SK-N-SH (cell line): ENCODE measurements around the gene VPS8. TPM values are rescaled to one million over a fixed set of nuclear protein-coding genes. Genes with fewer than 3 reads are reported as not detected.

Experiments used
- CTCF ChIA-PET: fragments of 300-600, 350-600 bp; formaldehyde crosslinking; extraction: SDS; loops from one replicate; lab custom pipeline; 2021; lab: Yijun Ruan, JAX
- POLR2A ChIA-PET: fragments of 350-600 bp; sonication (Branson Sonifier 250); formaldehyde crosslinking; extraction: SDS; loops from one replicate; lab custom pipeline; 2020; ENCODE audit warnings: antibody characterized with exemption, inconsistent platforms; lab: Yijun Ruan, JAX
- DNase-seq: peaks from one replicate; pipeline ENCODE4 v3.0.0; 2012
- H2AFZ ChIP-seq: fragments of 200-600 bp; sonication (generic); 2 replicates; pipeline ENCODE4 v1.8.1; 2016; ENCODE audit warnings: antibody characterized with exemption, mild to moderate bottlenecking, low read depth
- H3F3A ChIP-seq: fragments of 200-600 bp; sonication (generic); replicated peaks from 2 replicates; pipeline ENCODE3; 2016; ENCODE audit warnings: antibody characterized with exemption, mild to moderate bottlenecking; ENCODE audit not compliant: insufficient read depth
- H3K27ac ChIP-seq, 2 experiments: fragments of 200-500 bp in 1 of 2; fragments of 200-600 bp in 1 of 2; sonication (Bioruptor generic) in 1 of 2; sonication (generic), shearing (Covaris generic) in 1 of 2; 2 replicates each; pipeline versions ENCODE4 v1.5.1 to v1.6.1; 2014 to 2016; ENCODE audit warnings: low read depth in 2 of 2, inconsistent platforms in 1 of 2, low read length in 1 of 2, mild to moderate bottlenecking in 1 of 2, mixed read lengths in 1 of 2
- H3K27me3 ChIP-seq: fragments of 200-600 bp; sonication (generic), shearing (Covaris generic); 2 replicates; pipeline ENCODE4 v1.6.1; 2016; ENCODE audit warnings: mixed run types; ENCODE audit not compliant: insufficient read depth
- H3K36me3 ChIP-seq, 2 experiments: fragments of 200-500 bp in 1 of 2; fragments of 200-600 bp in 1 of 2; sonication (Bioruptor generic) in 1 of 2; sonication (generic) in 1 of 2; replicated peaks in 1 of 2; 2 replicates each; pipeline versions ENCODE3 to v1.5.1; 2014 to 2016; ENCODE audit warnings: low read length in 1 of 2, mild to moderate bottlenecking in 1 of 2; ENCODE audit not compliant: insufficient read depth in 2 of 2, control insufficient read depth in 1 of 2
- H3K4me1 ChIP-seq, 2 experiments: fragments of 200-500 bp in 1 of 2; fragments of 200-600 bp in 1 of 2; sonication (Bioruptor generic) in 1 of 2; sonication (generic), shearing (Covaris generic) in 1 of 2; 2 replicates each; pipeline versions ENCODE4 v1.5.1 to v1.6.1; 2014 to 2016; ENCODE audit warnings: low read depth in 1 of 2, low read length in 1 of 2, mixed run types in 1 of 2; ENCODE audit not compliant: insufficient read depth in 2 of 2, control insufficient read depth in 1 of 2
- H3K4me2 ChIP-seq: fragments of 200-600 bp; sonication (generic), shearing (Covaris generic); 2 replicates; pipeline ENCODE4 v1.6.1; 2017; ENCODE audit warnings: mixed run types
- H3K4me3 ChIP-seq, 2 experiments: fragments of 200-500 bp in 1 of 2; fragments of 200-600 bp in 1 of 2; sonication (Bioruptor generic) in 1 of 2; sonication (generic), shearing (Covaris generic) in 1 of 2; 2 replicates each; pipeline versions ENCODE4 v1.5.1 to v1.8.1; 2014 to 2016; ENCODE audit warnings: low read depth in 2 of 2, inconsistent platforms in 1 of 2, low read length in 1 of 2, mild to moderate bottlenecking in 1 of 2, mixed read lengths in 1 of 2, moderate library complexity in 1 of 2
- H3K79me2 ChIP-seq: fragments of 200-600 bp; sonication (generic); 2 replicates; pipeline ENCODE4 v1.8.1; 2017; ENCODE audit warnings: mild to moderate bottlenecking; ENCODE audit not compliant: insufficient read depth
- H3K9ac ChIP-seq: fragments of 200-600 bp; sonication (generic); 2 replicates; pipeline ENCODE4 v1.6.1; 2017; ENCODE audit warnings: mixed run types
- H3K9me2 ChIP-seq: fragments of 200-600 bp; sonication (generic); 2 replicates; pipeline ENCODE4 v1.6.1; 2017; ENCODE audit warnings: mixed run types
- H3K9me3 ChIP-seq: fragments of 200-600 bp; sonication (generic); 2 replicates; pipeline ENCODE4 v1.6.1; 2017; ENCODE audit warnings: mixed run types, mild to moderate bottlenecking, moderate library complexity
- H4K20me1 ChIP-seq: fragments of 200-600 bp; sonication (generic); 2 replicates; pipeline ENCODE4 v1.6.1; 2017; ENCODE audit warnings: mild to moderate bottlenecking, mixed run types; ENCODE audit not compliant: insufficient read depth
- CTCF ChIP-seq: fragments of 200-600 bp; sonication (generic); IDR thresholded peaks from 2 replicates; pipeline ENCODE4 v1.6.1; 2017; ENCODE audit warnings: antibody characterized with exemption, mild to moderate bottlenecking, moderate library complexity
- FOSL2 ChIP-seq: IDR thresholded peaks from 2 replicates; pipeline ENCODE4 v1.4.0; 2012; ENCODE audit warnings: low read depth, mild to moderate bottlenecking, moderate library complexity, borderline replicate concordance
- FOXJ3 ChIP-seq: sonication (generic); formaldehyde crosslinking; IDR thresholded peaks from 2 replicates; pipeline ENCODE4 v1.5.1; 2020; ENCODE audit warnings: mild to moderate bottlenecking, missing genetic modification reagents
- FOXM1 ChIP-seq: IDR thresholded peaks from 2 replicates; pipeline ENCODE4 v1.4.0; 2012; ENCODE audit warnings: low read depth, mild to moderate bottlenecking
- GABPA ChIP-seq: IDR thresholded peaks from 2 replicates; pipeline ENCODE4 v1.4.0; 2012; ENCODE audit warnings: low read depth, mild to moderate bottlenecking
- GATA2 ChIP-seq: sonication (generic); formaldehyde crosslinking; IDR thresholded peaks from 2 replicates; pipeline ENCODE4 v1.5.0; 2020; ENCODE audit warnings: mild to moderate bottlenecking, missing genetic modification reagents
- IRF3 ChIP-seq: fragments of 150-350 bp; IDR thresholded peaks from 2 replicates; pipeline ENCODE4 v1.6.1; 2016; ENCODE audit warnings: mild to moderate bottlenecking, low read depth, low read length
- JUND ChIP-seq: IDR thresholded peaks from 2 replicates; pipeline ENCODE4 v1.4.0; 2012
- MEF2A ChIP-seq: IDR thresholded peaks from 2 replicates; pipeline ENCODE4 v1.4.0; 2012; ENCODE audit warnings: low read depth, borderline replicate concordance
- MXI1 ChIP-seq: IDR thresholded peaks from 2 replicates; pipeline ENCODE4 v1.6.1; 2012; ENCODE audit warnings: mild to moderate bottlenecking, low read depth, low read length, improper control_type of control experiment
- NFIC ChIP-seq: IDR thresholded peaks from 2 replicates; pipeline ENCODE4 v1.4.0; 2012; ENCODE audit warnings: borderline replicate concordance
- NRF1 ChIP-seq: IDR thresholded peaks from 2 replicates; pipeline ENCODE4 v1.6.1; 2012; ENCODE audit warnings: low read depth, mild to moderate bottlenecking, low read length
- PBX3 ChIP-seq: IDR thresholded peaks from 2 replicates; pipeline ENCODE4; 2012
- POLR2AphosphoS5 ChIP-seq: IDR thresholded peaks from 2 replicates; pipeline ENCODE4 v1.6.1; 2012; ENCODE audit warnings: low read depth, low read length
- RAD21 ChIP-seq: IDR thresholded peaks from 2 replicates; pipeline ENCODE4 v1.6.1; 2012; ENCODE audit warnings: mild to moderate bottlenecking, low read length
- RCOR1 ChIP-seq: fragments of 150-350 bp; IDR thresholded peaks from 2 replicates; pipeline ENCODE4 v1.6.1; 2017; ENCODE audit warnings: antibody characterized with exemption, low read length
- REST ChIP-seq: IDR thresholded peaks from 2 replicates; pipeline ENCODE4 v1.6.1; 2012; ENCODE audit warnings: mild to moderate bottlenecking, low read depth, low read length, moderate library complexity
- TAF1 ChIP-seq: IDR thresholded peaks from 2 replicates; pipeline ENCODE4 v1.6.1; 2012; ENCODE audit warnings: low read depth, mild to moderate bottlenecking, low read length, moderate library complexity, borderline replicate concordance
- TCF12 ChIP-seq: IDR thresholded peaks from 2 replicates; pipeline ENCODE4 v1.4.0; 2012
- WGBS: methylation state at CpG from one replicate; pipeline ENCODE4 v1.1.6; 2017; ENCODE audit warnings: low lambda C conversion rate; 5-methylcytosine and 5-hydroxymethylcytosine counted together
- polyA plus RNA-seq, 3 experiments: library from polyadenylated mRNA; depleted of rRNA; stranded (reverse); fragments of >200 nt; gene quantifications; 2 replicates each; pipeline ENCODE4 v1.2.3, GENCODE V29; 2012
- TF ChIP-seq, protein P1 (sequence below): IDR thresholded peaks from 2 replicates; pipeline ENCODE4 v1.4.0; 2012; ENCODE audit warnings: low read depth

The VPS8 gene
- polyA plus RNA-seq, 1 of the 3 experiments (the other 2 are of a cell fraction) = 12.8 TPM

DNA sequence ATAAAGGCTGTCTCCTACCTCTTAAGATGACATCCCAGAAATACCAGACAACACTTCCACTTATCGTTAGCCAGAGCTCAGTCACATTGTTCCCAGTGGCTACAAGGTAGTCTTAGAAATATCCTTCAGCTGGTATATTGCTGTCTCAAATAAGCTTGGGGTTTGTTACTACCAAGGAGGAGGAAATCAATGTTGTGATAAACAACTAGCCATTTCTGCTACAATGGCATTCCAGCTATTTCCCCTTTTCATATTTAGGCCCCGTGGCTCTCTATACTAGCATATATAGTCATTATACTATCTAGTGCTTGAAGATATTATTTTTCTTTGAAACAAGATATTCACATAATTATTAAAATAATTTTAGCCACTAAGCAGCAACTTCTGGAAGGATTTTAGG, 56.5 kb downstream of the VPS8 start:
- CTCF ChIA-PET = interaction anchor here (0.6 to 1.4 kb wide), 5 partner anchors 17 to 440 kb away, joined by 3 to 4 read pairs (median 3); no protein-coding TSS in a partner anchor
- no peak overlapping the region for H3K9ac ChIP-seq
- no peak overlapping the region for H3K27ac ChIP-seq
- H3K36me3 ChIP-seq = peaks cover 33 to 46% of the 10 kb centered on the region in 2 experiments
- POLR2A ChIA-PET = no interaction called here
- no peaks in the 10 kb centered on the region for H3K79me2 ChIP-seq
- H3K9me2 ChIP-seq = no peaks in the 10 kb centered on the region
- H3K9me3 ChIP-seq = no peaks in the 10 kb centered on the region
- DNase-seq = no peak
- no peak overlapping the region for H3K4me3 ChIP-seq
- TF ChIP-seq REST (no peak), MXI1 (no peak), IRF3 (no peak), RCOR1 (no peak), FOXJ3 (no peak), FOXM1 (no peak), PBX3 (no peak), POLR2AphosphoS5 (no peak), CTCF (no peak), TAF1 (no peak), NRF1 (no peak), RAD21 (no peak), TCF12 (no peak), NFIC (no peak), FOSL2 (no peak), GATA2 (CRISPR knock-in tag) (no peak), JUND (no peak), GABPA (no peak), MEF2A (no peak)
- TF ChIP-seq, protein P1, sequence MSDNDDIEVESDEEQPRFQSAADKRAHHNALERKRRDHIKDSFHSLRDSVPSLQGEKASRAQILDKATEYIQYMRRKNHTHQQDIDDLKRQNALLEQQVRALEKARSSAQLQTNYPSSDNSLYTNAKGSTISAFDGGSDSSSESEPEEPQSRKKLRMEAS = no peak
- no peak overlapping the region for H2AFZ ChIP-seq
- 95% methylated on average over 2 of the region's 2 CpGs for WGBS
- H3K4me1 ChIP-seq = no peaks in the 10 kb centered on the region
- H3K4me2 ChIP-seq = no peak overlapping the region
- no peaks in the 10 kb centered on the region for H4K20me1 ChIP-seq
- H3F3A ChIP-seq = no peaks in the 10 kb centered on the region
- H3K27me3 ChIP-seq = no peaks in the 10 kb centered on the region
